A204.1 (cell line): Measurements from ENCODE around the gene TSPEAR.
"Not testable (repeated sequence)": the region's sequence is repeated elsewhere in the genome, so short reads cannot be mapped to it uniquely, and the experiment has no call there.

Experiments
- FAIRE-seq: peaks from 2 replicates; lab custom pipeline; 2012; peaks lifted over from hg19 to GRCh38; lab: Jason Lieb, UNC

TSPEAR gene

DNA sequence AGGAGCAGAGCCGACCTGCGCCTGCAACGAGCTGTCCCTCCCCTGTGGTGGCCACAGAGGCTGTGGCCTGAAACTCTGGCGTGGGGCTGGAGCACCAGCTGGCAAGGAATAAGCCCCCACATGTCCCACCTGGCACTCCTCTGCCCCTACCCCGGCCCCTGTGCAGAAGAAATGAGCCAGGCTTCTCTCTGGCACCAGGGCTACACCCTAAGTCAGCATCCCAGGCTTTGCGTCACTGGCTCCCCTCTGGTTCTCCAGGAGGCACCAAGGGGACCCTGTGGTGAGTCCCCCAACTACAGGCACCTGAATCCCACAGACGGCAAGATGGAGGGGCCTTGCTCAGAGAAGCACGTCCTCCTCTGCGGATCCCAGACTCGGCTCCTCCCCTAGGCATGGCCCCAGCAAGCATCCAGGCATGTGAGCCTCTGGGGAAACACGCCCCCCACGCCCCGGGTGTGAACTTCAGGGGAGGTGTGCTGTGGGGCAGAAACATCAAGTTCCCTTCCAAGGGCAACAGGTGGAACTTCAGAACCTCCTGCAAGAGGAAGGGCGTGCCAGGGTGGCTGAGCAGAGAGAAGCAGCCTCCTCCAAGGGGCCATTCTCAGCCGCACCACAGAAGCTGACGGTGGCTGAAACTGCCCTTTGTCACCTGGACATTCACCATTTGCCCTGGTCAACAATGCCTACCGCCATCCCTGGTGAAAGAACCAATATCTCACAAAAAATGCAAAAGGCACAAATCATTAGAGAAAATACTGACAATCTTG, 108.1 kb downstream of the TSPEAR start:
- no peak for FAIRE-seq

DNA sequence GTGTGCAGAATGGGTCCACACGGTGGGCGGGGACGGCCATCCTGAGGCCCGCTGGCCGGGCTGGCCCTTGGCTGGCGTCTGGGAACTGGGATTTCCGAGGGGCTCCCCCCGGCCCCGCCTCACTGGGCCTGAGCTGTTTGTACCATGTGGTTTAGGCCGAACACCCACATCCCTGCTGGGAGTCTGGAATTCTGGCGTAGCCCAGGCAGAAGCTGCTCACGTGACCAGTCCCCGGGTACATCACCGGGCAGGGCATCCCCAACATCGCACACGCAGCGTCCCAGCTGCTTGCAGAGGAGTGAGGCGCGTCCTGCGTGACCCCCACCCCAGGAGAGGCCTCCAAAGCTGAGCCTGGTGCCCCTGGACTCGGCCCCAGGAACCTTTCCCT, 108.9 kb downstream of the TSPEAR start:
- FAIRE-seq: no peak

DNA sequence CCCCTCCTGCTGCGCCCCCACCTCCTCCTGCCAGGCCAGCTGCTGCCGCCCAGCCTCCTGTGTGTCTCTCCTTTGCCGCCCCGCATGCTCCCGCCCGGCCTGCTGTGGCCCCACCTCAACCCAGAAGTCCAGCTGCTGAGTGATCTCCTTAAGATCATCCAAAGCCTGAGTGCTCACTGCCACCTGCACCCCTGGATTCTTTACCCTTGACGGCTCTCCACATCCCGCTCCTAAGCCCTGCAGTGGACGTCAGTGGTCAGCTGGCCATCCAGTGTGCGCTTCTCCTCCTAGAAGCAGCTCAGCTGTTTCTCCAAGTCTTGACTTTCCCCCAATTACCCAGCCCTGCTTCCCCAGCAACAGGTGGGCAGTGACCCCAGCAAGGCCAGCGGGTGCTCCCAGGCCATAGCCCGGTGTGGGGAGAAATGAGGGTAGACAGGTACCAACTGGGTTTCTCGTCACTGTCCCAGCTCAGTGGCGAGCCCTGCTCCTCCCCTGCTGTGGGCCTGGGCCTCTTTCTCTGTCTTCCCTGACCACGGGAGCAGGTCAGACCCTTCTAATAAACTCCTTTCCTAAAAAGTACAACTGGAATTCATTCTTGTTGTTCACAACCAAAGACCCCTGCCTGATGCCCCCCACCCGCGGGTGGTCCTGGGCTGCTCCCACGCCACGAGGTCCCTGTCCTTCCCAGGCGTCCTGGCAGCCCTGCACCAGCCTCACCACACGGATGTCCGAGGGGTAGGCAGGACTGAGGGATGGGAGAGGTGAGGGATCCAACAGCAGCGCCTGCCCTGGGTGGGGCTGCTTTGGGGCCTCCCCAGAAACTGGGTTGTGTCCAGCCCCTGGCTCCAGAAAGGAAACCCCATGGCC, 109.5 kb downstream of the TSPEAR start:
- FAIRE-seq: no peak

DNA sequence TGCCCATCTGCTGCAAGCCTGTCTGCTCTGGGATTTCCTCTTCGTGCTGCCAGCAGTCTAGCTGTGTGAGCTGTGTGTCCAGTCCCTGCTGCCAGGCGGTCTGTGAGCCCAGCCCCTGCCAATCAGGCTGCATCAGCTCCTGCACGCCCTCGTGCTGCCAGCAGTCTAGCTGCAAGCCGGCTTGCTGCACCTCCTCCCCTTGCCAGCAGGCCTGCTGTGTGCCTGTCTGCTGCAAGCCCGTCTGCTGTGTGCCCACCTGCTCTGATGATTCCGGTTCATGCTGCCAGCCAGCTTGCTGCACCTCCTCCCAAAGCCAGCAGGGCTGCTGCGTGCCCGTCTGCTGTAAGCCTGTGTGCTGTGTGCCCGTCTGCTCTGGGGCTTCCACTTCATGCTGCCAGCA, 110.3 kb downstream of the TSPEAR start:
- FAIRE-seq: not testable (repeated sequence)

DNA sequence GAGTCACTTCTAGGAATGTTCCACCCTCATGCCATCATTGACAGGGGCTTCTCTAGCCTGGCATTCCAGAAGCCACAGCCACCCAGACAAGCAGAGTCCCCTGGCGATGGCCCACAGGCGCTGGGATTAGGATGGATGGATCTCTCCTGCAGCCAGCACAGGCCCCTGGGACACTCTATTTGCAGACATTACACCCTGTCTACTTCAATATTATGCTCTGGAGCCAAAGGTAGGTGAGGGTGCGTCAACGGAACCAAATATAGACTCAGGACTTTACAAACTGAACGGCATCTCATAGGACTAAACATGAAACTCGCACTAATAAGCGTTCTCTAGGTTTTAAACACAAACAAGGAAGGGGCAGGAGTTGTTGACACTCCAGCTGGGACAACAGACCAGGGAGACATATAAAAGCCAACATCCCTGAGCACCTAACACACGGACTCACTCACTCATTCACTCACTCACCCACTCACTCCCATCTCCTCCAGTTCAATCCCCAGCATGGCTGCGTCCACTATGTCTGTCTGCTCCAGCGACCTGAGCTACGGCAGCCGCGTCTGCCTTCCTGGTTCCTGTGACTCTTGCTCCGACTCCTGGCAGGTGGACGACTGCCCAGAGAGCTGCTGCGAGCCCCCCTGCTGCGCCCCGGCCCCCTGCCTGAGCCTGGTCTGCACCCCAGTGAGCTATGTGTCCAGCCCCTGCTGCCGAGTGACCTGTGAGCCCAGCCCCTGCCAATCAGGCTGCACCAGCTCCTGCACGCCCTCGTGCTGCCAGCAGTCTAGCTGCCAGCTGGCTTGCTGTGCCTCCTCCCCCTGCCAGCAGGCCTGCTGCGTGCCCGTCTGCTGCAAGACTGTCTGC, 111.0 kb downstream of the TSPEAR start, which contains the start of gene KRTAP10-7:
KRTAP10-7 (plus strand) TSS at position 480 of the 861 bp plus-strand sequence; CDS start at position 505, 25 bp downstream.
- not testable (repeated sequence) for FAIRE-seq

DNA sequence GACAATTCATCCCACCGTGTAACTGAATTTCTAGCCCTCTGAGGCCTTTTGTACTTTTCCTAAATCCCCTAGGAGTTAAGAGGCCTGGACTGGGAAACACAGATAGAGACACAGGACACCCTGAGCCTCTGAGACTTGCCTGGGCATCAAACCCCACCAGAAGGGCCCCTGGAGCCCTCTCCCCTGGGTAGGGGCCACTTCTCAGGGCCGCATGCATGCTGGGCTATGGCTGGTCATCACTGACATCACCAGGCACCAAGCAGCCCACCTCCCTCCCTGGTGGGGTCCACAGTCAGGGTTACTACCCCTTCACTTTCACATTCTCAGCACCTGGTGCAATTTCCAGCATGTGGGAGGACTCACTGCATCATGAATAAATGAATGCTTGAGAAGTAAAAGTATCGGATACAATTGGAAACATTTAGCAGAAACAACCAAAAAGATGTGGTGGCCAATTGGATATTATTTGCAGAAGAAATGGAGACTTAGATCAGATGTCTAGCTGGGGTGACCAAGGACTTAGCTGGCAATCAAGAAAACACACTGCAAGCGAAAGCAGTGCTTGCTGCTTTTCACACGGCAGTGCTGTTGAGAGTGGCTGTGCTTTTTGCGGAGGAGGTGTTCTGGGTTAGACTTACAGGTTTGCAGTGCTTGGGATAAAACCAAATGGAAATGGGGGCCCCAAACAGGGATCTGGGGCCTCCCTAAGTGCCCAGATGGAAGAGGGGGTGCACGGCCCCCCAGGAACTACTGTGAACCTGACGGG, 111.9 kb downstream of the TSPEAR start:
- no peak for FAIRE-seq

DNA sequence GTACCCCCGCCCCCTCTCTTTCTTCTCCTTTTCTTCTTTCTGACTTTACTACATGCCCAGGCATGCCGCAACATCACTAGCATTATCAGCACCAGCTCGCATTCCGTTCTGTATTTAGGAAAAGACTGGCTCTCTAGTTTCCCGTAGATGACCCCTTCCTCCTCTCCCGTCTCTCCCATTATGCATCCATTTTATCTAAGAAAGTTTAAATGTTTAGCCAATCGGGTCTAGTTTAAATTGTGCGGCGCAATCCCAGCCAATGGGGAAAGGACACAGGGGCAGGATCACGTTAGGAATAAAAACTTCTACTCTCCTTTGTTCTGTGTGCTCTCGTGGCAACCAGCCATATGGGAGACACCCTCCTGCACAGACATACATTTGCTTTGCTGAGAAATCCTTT, 113.3 kb downstream of the TSPEAR start:
- FAIRE-seq: no peak

DNA sequence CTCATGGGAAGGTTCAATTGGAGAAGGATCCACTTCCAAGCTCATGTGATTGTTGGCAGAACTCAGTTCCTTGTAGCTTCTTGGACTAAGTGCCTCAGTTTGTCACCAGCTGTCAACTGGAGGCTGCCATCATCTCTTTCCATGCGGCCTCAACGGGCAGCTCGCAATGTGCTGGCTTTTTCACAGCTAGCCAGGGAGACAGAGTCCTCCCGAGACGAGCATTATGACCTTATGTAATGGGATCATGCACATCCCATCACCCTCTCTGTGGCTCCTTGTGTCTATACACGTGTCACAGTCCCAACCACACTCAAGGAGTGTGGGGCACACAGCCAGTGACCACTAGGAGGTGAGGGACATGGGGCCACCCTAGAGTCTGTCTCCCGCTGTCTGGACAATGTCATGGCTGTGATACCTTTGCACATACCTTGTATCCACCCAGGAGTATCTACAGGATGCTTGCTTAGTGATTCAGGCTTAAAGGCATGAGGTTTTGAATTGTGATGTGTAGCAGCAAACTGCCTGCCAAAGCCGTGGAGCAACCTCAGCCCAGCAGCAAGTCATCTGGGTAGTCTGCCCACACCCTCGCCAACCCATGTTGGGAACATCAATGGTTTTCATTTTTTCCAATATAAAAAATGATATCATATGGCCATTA, 115.2 kb downstream of the TSPEAR start:
- FAIRE-seq: no peak

DNA sequence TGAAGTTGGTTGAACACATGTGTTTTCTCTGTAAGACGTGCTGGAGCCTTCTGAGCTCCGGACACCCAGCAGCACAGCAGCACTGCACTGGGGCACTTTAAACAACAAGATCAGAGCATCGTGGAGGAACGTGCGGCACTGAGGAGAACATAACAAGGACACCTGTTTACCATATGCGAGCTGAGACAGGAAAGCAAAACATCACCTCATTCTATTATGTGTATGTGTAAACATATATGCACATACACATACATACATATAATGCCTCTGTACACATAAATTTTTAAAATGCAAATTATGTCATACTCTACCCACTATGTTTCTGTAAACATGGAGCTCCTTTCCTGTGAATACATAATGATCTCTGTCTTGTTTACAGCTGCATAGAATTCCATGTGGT, 115.8 kb downstream of the TSPEAR start:
- FAIRE-seq: no peak

DNA sequence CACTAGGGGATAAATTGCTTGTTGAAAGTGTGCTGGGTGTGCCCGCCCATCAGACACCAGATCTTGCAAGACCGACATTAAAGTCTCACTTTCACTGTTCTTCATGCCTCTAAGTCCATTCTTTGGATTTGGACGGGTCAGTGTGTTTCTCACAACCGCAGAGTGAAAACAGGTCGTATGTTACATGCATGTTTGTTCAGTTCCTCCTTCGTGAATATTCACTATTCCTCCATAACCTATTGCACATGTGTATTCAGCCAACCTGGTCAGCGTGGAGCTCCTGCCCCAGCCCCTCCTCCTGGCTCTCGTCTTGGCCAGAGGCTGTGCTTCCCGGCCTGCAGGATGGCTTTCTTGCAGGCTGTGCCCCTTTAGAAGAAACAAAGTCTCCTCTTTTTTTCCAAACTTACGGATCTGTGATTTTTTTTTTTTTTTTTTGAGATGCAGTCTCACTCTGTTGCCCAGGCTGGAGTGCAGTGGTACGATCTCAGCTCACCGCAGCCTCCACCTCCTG, 116.9 kb downstream of the TSPEAR start:
- no peak for FAIRE-seq

DNA sequence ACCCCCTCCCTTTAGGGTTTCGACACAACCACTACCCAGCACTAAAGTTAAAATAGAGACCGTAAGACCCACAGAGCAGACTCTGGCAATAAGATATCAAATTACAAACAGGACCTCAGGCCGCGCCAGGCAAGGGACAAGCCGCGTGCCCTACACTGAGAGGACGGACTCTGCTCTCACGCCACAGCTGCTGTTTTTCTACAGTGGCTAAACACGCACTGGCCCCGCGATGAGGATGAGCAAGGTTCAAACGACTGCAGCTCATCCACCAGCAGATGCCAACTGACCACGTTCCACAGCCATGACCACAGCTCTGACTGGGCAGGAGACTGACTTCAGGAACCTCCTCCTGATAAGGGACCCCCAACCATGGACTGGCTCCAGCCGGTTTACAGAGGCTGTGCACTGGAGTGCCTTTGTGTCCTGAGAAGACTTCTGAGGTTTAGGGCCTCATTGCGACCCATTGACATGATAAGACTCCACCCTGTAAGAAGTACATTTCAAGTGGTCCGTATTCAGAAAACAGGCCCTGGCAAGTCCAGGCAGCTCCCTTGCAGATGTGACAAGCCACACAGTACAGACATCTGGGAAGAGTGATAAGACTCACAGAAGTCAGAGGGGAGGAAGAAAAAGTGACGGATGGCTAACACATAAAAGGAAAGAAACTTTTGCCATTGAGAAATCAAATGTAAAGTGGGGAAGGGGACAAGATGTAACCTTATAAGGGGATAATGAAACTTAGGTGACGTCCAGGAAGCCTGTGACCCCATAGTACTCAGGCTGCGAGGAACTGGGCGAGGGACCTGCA, 117.6 kb downstream of the TSPEAR start:
- FAIRE-seq: no peak

DNA sequence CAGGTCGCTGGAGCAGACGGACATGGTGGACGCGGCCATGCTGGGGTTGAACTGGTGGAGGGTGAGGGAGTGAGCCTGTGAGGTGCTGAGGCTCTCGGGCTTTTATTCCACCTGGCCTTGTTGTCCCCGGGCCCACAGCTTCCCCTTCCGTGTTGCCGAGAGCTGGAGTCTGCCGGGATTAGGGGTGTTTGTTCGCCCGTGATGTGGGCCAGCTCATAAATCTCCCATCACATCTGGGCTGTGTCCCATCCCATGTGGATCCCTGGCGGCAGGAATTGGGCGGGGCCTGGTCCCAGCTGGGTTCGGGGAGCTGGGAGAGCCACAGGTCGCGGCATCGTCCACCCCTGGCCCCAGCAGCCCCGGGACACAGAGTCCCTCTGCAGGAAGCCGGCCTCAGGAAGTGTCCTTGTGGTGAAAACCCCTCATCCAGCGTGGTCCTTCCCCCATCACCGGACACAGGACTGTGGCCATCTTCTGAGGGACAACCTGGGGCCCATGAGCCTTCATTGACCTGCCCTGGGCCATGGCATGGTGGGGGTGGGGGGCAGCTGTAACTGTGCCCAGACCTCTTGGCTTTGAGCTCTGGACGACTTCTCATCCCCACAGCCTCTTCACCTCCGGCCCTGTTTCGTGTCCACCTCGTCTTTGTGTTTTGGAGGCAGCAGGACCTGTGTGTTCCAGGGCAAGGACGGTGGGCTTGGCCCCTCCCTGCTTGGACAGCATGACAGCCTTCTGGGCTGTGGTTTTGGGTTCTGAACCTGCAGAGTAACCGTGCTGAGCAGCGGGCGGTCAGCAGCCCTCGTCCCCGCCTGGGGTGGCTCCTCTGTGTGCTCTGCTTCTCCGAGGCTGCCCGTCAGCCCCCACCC, 118.7 kb downstream of the TSPEAR start, which contains the start of gene KRTAP10-6:
KRTAP10-6 (minus strand) TSS at position 60 of the 866 bp plus-strand sequence; CDS start at position 39, 21 bp downstream.
- FAIRE-seq: no peak

DNA sequence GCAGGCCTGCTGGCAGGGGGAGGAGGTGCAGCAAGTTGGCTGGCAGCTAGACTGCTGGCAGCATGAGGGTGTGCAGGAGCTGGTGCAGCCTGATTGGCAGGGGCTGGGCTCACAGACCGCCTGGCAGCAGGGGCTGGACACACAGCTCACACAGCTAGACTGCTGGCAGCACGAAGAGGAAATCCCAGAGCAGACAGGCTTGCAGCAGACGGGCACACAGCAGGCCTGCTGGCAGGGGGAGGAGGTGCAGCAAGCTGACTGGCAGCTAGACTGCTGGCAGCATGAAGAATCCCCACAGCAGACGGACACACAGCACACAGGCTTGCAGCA, 119.6 kb downstream of the TSPEAR start:
- FAIRE-seq: not testable (repeated sequence)

DNA sequence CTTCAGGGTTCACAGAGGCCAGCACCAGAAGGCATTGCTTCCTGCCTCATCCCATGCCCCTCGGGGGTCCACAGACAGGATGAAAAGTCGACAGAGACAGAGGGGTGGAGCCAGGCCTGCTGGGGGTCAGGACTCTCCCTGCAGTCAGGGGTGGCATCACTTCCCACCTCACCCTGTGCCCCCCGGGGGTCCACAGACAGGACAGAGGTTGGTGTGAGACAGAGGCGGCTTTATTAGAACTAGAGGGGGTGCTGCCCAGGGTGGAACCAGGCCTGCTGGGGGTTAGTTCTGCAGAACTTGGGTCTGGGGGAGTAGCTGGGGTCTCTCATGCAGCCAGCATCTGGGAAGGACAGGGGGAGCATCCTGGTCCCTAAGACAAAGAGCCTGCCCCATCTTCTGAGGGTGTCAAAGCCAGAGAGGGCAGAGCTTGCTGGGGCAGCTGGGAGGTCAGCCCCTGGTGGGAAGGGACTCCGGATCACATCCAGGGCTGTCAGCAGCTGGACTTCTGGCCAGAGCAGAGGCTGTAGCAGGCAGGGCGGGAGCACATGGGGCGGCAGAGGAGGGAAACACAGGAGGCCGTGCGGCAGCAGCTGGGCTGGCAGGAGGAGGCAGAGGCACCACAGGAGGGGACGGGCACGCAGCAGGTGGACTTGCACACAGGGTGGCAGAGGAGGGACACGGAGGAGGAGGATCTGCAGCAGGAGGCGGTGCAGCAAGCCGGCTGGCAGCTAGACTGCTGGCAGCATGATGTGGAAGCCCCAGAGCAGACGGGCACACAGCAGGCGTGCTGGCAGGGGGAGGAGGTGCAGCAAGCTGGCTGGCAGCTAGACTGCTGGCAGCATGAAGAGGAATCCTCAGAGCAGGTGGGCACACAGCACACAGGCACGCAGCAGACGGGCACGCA, 120.2 kb downstream of the TSPEAR start:
- not testable (repeated sequence) for FAIRE-seq

DNA sequence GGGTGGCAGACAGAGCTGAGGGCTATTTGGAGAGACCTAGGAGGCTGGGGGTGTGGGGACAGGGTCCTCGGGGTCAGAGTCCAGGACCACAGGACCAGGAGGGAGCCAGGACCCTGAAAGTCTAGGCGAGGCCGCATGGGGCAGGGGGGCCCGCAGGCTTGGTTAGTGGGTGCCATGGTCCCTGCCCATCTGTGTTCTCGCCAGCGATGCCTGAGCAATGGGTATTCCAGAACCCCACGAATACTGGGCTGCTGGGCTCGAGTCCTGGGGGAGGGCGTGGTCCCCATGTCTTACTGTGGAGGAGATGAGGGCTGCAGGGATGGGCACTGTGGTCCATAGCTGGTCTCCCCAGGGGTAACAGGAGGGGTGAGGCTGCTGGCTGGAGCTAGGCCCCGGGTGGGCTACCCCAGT, 121.1 kb downstream of the TSPEAR start:
- FAIRE-seq: no peak

DNA sequence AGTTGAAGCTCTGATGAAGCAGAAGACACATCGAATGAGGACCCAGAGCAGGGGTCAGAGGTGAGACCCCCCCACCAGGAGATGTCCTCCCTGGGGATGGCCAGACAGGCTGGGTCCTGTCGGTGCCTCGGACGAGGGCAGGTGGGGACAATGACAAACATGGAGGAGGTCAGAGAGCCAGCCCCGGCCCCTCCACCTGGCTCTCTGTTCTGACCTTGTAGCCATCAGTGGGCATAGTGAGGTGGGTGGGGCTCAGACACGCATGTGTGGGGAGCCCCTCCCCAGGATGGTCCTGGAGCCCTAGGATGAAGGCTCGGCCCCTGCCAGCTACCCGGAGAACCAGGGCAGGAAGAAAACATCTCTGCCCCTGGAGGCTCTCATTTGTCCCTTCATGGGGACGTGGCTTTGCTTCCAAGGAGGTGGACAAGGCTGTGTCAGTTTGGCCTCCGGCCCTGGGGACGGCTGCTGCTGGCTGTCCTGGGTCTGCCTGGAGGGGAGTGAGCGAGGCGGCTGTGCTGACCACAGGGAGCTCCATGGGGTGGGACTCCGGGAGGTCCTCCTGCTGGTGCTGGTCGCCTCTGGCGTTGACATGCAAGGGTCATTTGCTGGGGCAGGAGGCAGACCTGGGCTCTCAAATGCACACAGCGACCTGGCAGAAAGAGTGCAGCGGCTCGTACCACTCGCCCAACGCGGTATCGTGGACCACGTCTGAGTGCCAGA, 121.6 kb downstream of the TSPEAR start:
- FAIRE-seq: no peak

DNA sequence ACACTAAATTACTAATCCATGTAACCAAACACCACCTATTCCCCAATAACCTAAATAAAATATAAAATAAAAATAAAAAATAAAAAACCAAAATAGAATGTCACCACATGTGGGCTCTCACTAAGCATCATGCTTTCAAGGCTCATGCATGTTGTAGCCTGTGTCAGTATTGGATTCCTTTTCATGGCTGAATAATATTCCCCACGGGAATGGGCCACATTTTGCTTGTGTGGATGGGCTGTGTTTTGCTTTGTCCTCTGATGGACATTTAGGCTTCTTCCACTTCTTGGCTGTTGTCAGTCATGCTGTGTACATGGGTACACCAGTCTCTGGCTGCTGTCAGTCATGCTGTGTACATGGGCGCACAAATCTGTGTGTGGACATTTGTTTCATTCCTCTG, 122.3 kb downstream of the TSPEAR start:
- no peak for FAIRE-seq
